ENCODE data around the gene NUDT1. TPM values are rescaled to one million over a fixed set of nuclear protein-coding genes. Genes with fewer than 3 reads are reported as not detected.

Gene NUDT1
- total and polyA plus RNA-seq, 12 donors: 2.5 to 17.3 (median 8.7) TPM

DNA sequence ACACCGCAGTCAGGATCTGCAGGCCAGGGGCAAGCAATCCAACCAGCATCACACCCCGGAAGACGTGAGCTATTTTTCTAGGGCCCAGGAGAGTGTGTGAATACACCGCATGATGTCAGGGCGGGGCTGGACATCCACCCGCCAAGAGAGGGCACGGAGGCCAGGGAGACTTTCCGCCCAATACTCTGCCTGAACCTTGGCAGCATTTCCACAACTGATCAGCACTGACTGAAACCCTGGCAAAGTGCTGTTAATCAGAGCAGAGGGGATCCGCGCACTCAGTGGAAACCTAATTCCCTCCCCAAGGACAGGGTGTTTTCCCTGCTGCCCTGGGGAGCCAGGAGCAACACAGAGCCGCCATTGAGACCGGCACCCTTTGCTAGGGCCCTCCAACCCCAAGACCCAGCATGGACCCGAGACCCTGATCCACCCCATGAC lies 17.5 kb upstream of the NUDT1 start:
- H3K36me3 ChIP-seq (replicated peaks in 1 of 2): peaks cover 0 to 33% of the 10 kb centered on the region in 2 donors
- H3K4me1 ChIP-seq (replicated peaks in 1 of 2): no peaks in the 10 kb centered on the region
- no peak for DNase-seq
- no peak for TF ChIP-seq POLR2A (IDR thresholded peaks at IDR 0.05)
- TF ChIP-seq, protein P1, sequence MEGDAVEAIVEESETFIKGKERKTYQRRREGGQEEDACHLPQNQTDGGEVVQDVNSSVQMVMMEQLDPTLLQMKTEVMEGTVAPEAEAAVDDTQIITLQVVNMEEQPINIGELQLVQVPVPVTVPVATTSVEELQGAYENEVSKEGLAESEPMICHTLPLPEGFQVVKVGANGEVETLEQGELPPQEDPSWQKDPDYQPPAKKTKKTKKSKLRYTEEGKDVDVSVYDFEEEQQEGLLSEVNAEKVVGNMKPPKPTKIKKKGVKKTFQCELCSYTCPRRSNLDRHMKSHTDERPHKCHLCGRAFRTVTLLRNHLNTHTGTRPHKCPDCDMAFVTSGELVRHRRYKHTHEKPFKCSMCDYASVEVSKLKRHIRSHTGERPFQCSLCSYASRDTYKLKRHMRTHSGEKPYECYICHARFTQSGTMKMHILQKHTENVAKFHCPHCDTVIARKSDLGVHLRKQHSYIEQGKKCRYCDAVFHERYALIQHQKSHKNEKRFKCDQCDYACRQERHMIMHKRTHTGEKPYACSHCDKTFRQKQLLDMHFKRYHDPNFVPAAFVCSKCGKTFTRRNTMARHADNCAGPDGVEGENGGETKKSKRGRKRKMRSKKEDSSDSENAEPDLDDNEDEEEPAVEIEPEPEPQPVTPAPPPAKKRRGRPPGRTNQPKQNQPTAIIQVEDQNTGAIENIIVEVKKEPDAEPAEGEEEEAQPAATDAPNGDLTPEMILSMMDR (IDR thresholded peaks at IDR 0.05): no peak
- no peak overlapping the region for H3K4me3 ChIP-seq
- intact Hi-C loops (cut with DNase I): no loop called here
- H3K9me3 ChIP-seq (replicated peaks in 1 of 3): no peaks in the 10 kb centered on the region
- no peaks in the 10 kb centered on the region for H3K27me3 ChIP-seq
- H3K27ac ChIP-seq: no peak overlapping the region
- WGBS, 4 donors: 81 to 100% (median 92%) methylated on average over 5 to 13 of the region's 13 CpGs

DNA sequence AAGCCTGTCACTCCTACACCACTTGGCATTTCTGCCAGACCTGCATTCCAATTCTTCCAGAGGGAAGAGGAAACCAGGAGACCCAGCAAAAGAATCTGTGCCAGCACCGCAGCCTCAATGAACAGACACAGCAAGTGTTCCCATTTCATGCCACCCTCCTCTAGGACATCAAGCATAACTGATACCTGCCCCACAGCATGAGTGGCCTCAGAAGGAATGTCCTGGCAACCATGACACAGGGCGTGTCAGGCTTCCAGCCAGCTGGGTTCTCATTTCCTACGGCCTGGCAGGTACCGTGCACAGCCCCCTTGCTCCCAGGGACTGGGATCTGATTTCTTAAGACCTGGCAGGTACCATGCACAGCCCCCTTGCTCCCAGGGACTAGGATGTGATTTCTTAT lies 17.1 kb upstream of the NUDT1 start:
- H3K27me3 ChIP-seq: no peaks in the 10 kb centered on the region
- H3K36me3 ChIP-seq (replicated peaks in 1 of 2): peaks cover 0 to 33% of the 10 kb centered on the region in 2 donors
- no peaks in the 10 kb centered on the region for H3K9me3 ChIP-seq (replicated peaks in 1 of 3)
- WGBS, 4 donors: 79 to 90% (median 85%) methylated on average over 2 to 4 of the region's 4 CpGs
- TF ChIP-seq, protein P1 (IDR thresholded peaks at IDR 0.05): no peak
- TF ChIP-seq POLR2A (IDR thresholded peaks at IDR 0.05): no peak
- intact Hi-C loops (cut with DNase I): no loop called here
- no peak overlapping the region for H3K27ac ChIP-seq
- no peak overlapping the region for H3K4me3 ChIP-seq
- DNase-seq: no peak
- H3K4me1 ChIP-seq (replicated peaks in 1 of 2): no peaks in the 10 kb centered on the region

DNA sequence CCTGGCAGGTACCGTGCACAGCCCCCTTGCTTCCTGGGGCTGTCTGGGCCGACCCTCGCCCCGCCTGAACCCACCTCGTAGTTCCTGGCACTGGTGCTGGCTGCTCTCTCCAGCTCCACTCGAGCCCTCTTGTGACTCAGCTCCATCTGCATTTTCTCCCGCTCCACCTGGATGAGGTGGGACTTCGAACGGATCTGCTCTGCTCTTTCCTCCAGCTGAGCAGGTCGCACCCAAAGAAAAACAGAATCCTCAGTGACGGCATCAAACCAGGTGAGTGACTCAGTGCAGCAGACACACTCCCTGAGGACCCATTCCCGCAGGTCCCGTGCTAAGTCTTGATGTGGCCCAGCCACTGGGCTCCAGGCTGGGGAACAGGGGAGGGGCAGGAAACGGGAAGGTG lies 16.7 kb upstream of the NUDT1 start:
- WGBS, 4 donors: 95 to 96% (median 96%) methylated on average over 14 of the region's 14 CpGs
- Histone ChIP-seq H3K27me3 (no peaks in the 10 kb centered on the region), H3K4me3 (no peak overlapping the region), H3K27ac (no peak overlapping the region), H3K36me3 (replicated peaks in 1 of 2) (peaks cover 0 to 33% of the 10 kb centered on the region in 2 donors), H3K4me1 (replicated peaks in 1 of 2) (no peaks in the 10 kb centered on the region), H3K9me3 (replicated peaks in 1 of 3) (no peaks in the 10 kb centered on the region)
- DNase-seq: no peak
- intact Hi-C loops (cut with DNase I): no loop called here
- TF ChIP-seq, protein P1 (IDR thresholded peaks at IDR 0.05): no peak
- TF ChIP-seq POLR2A (IDR thresholded peaks at IDR 0.05): no peak

DNA sequence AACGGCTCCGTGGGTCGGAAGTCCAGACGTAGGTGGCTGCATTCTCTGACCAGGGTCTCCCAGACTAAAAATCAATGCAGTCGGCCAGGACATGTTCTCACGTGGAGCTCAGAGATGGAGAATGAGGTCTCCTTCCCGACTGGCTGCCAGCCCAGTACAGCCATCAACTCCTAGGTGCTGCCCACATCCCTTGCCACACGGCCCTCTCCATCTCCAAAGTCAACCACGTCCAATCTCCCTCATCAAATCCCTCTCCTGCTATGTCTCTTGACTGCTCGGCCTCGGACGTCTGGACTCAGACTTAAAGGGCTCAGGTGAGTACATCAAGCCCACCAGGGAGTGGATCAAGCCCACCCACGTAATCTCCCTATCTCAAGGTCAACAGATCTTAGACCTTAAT lies 16.2 kb upstream of the NUDT1 start:
- intact Hi-C loops (cut with DNase I): no loop called here
- TF ChIP-seq, protein P1 (IDR thresholded peaks at IDR 0.05): no peak
- H3K27me3 ChIP-seq: no peaks in the 10 kb centered on the region
- peaks cover 0 to 33% of the 10 kb centered on the region in 2 donors for H3K36me3 ChIP-seq (replicated peaks in 1 of 2)
- no peak overlapping the region for H3K27ac ChIP-seq
- H3K4me1 ChIP-seq (replicated peaks in 1 of 2): peaks cover 0 to 4% of the 10 kb centered on the region in 2 donors
- no peak for DNase-seq
- no peaks in the 10 kb centered on the region for H3K9me3 ChIP-seq (replicated peaks in 1 of 3)
- H3K4me3 ChIP-seq: no peak overlapping the region
- WGBS, 4 donors: 96 to 98% (median 97%) methylated on average over 13 of the region's 13 CpGs
